GM12872 (cell line): Measurements from ENCODE around the gene CD81.

Experiments
- TF ChIP-seq, protein P1 (sequence below): IDR thresholded peaks from 3 replicates; pipeline ENCODE4 v1.5.1; 2011; ENCODE audit warnings: low read depth, mild to moderate bottlenecking, low read length, moderate library complexity; ENCODE audit not compliant: insufficient read depth

The CD81 gene

DNA sequence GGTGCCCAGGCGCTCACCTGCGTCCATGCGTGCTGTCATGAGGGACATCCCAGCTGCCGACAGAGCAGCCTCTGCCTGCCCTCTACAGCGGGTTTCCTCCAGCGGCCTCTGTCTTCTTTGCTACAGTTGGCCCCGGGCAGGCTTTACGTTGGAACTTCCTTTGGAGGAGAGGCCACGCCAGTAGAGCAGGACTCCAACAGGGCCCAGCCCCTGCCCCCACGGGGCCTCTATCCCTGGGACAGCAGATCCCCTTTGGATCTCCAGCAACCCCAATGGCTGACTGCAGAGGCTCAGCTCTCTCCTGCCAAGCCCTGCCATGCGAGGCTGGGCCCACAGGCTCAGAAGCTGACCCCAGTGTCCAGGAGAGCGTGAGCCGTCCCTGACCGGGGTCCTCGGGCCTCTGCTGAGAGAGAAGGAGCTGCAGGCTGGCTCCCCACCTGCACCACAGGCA is 55.1 kb downstream of the CD81 start:
- TF ChIP-seq, protein P1, sequence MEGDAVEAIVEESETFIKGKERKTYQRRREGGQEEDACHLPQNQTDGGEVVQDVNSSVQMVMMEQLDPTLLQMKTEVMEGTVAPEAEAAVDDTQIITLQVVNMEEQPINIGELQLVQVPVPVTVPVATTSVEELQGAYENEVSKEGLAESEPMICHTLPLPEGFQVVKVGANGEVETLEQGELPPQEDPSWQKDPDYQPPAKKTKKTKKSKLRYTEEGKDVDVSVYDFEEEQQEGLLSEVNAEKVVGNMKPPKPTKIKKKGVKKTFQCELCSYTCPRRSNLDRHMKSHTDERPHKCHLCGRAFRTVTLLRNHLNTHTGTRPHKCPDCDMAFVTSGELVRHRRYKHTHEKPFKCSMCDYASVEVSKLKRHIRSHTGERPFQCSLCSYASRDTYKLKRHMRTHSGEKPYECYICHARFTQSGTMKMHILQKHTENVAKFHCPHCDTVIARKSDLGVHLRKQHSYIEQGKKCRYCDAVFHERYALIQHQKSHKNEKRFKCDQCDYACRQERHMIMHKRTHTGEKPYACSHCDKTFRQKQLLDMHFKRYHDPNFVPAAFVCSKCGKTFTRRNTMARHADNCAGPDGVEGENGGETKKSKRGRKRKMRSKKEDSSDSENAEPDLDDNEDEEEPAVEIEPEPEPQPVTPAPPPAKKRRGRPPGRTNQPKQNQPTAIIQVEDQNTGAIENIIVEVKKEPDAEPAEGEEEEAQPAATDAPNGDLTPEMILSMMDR: no peak

DNA sequence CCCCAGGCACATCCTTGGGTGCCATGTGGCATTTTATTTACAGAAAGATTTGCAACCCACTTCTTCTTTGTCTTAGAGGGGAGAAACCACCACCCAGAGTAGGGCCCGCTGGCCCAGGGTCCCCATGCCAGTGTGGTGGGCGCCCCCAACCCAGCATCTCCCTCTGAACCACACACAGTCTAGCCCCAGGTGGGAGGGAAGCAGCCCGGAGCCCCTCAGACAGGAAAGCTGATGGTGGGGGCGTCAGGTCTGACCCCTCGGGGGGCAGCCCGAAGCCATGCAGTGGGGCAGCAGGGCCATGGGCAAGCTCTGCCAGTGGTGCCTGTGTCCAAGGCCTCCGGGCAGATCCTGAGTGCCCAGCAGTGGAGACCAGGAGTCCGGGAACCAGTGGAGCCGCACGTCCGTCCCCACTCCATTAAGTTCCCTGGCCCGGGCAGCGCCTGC is 55.5 kb downstream of the CD81 start:
- TF ChIP-seq, protein P1: no peak

DNA sequence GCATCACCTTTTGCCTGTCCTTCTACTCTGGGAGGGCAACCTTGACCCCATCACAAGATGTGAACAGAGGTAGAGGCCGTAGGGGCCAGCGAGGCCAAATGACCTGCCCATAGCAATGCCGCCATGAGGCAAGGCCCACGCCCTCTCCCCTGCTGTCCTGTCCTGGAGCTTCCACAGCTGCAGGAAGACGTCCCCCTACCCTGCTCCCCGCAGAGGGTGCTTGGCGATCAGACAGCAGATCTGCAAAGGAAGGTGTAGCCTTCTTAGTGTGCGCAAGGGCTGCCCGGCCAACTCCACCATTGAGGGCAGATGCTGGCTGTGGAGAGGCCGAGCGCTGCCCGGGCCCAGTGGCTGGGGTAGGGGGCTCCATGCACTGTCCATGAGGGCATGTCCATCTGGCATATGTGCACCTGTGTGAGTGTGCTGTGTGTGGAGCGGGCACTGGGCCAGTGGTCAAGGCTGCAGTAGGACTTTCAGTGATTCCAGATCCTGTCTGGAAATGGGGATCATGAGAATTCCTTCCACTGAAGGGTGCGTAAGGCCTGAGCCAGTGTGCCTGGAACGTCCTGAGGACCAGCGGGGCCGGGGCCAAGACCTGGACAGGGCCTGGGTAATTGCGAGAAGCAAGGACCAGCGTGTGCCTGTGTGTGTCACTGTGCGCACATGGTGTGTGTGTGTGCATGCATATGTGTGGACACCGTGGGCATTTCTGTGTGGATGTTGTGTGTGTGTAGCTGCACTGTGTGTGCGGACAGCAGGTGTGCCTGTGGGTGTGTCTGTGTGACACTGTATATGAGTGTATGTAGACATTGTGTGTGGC is 56.2 kb downstream of the CD81 start:
- TF ChIP-seq, protein P1: no peak

DNA sequence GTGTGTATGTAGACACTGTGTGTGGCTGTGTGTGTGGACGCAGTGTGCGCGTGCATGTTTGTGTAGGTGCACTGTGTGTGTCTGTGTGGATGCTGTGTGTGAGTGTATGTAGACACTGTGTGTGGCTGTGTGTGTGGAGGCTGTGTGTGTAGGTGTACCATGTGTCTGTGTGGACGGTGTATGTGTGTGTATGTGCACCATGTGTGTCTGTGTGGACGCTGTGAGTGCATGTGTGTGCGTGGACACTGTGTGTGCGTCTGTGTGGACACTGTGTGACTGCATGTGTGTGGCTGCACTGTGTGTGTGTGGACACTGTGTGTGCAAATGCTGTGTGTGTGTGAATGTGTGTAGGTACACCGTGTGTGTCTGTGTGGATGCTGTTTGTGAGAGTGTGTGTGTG is 56.9 kb downstream of the CD81 start:
- TF ChIP-seq, protein P1: no peak

- TF ChIP-seq, protein P1: no peak
Measured at GRCh38 chr11:2434506-2435255, 57.6 kb downstream of the CD81 start.

DNA sequence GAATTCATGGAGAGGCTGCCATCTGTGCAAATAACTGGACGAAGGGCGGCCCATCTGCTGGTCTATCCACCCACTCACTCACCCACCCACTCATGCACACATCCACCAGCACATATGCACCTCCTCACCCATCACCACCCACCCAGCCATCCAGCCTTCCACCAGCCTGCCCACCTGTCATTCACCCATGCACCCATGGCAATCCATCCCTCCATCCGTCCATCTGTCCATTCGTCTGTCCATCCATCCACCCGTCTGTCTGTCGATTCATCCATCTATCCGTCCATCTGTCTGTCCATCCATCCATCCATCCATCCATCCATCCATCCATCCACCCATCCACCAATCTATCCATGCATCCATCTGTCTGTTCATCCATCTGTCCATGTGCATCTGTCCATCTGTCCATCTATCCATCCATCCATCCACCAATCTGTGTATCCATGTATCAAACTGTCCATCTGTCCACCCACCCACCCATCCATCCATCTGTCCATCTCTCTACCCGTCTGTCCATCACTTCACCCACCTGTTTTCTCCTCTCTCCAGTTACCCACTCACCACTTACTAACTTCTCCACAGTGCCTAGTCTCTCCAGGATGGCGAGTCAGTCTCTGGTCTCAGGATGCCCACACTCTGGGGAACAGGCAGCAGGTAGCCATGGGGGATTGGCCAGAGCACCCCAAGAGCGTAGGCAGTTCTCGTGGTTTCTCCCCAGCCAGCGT is 58.3 kb downstream of the CD81 start:
- TF ChIP-seq, protein P1: no peak

- TF ChIP-seq, protein P1: no peak
Measured at GRCh38 chr11:2436013-2436520, 59.0 kb downstream of the CD81 start.
